AG04449 (cell line): ENCODE measurements around the gene ZBTB18.

Source experiments
- CTCF ChIA-PET: fragments of 350-600 bp; formaldehyde crosslinking; extraction: SDS; loops from one replicate; lab custom pipeline; 2021; ENCODE audit warnings: antibody characterized with exemption; lab: Yijun Ruan, JAX
- POLR2A ChIA-PET: fragments of 400-600, 350-600 bp; formaldehyde crosslinking; extraction: SDS; loops from one replicate; lab custom pipeline; 2020; ENCODE audit warnings: antibody characterized with exemption, inconsistent platforms; lab: Yijun Ruan, JAX
- DNase-seq: peaks from one replicate; pipeline ENCODE4 v3.0.0-alpha.2; 2010; ENCODE audit warnings: low read depth, low spot score
- H3K4me3 ChIP-seq: 2 replicates; pipeline ENCODE4 v1.5.1; 2011; ENCODE audit warnings: low read depth, mild to moderate bottlenecking, control low read depth, low read length
- TF ChIP-seq, protein P1 (sequence below): IDR thresholded peaks from one replicate; pipeline ENCODE4 v1.5.1; 2011; ENCODE audit warnings: mild to moderate bottlenecking, moderate library complexity, low read length, control low read depth, inconsistent platforms; ENCODE audit not compliant: insufficient read depth; ENCODE audit errors: missing control alignments

The ZBTB18 gene

DNA sequence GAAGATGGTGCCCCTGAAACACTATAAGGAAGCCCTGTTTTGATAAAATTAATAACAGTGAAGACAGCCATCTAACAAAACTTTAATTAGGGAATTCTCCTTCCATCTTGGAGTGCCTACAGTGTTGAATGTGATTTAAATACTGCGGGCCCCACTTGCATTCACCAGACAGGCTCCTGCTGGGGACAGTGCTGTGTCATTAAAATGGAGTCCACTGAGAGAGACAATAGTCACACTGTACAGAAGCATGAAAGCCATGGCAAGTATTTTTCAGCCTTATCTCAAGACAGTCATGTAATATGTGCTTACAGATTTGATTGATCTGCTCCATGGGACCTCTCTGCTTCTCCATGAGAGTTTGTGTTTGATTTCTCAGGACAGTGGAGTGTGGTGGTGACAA lies 29.7 kb upstream of the ZBTB18 start:
- H3K4me3 ChIP-seq: no peak overlapping the region
- POLR2A ChIA-PET: no interaction called here
- TF ChIP-seq, protein P1, sequence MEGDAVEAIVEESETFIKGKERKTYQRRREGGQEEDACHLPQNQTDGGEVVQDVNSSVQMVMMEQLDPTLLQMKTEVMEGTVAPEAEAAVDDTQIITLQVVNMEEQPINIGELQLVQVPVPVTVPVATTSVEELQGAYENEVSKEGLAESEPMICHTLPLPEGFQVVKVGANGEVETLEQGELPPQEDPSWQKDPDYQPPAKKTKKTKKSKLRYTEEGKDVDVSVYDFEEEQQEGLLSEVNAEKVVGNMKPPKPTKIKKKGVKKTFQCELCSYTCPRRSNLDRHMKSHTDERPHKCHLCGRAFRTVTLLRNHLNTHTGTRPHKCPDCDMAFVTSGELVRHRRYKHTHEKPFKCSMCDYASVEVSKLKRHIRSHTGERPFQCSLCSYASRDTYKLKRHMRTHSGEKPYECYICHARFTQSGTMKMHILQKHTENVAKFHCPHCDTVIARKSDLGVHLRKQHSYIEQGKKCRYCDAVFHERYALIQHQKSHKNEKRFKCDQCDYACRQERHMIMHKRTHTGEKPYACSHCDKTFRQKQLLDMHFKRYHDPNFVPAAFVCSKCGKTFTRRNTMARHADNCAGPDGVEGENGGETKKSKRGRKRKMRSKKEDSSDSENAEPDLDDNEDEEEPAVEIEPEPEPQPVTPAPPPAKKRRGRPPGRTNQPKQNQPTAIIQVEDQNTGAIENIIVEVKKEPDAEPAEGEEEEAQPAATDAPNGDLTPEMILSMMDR: no peak
- CTCF ChIA-PET: no interaction called here
- DNase-seq: no peak

DNA sequence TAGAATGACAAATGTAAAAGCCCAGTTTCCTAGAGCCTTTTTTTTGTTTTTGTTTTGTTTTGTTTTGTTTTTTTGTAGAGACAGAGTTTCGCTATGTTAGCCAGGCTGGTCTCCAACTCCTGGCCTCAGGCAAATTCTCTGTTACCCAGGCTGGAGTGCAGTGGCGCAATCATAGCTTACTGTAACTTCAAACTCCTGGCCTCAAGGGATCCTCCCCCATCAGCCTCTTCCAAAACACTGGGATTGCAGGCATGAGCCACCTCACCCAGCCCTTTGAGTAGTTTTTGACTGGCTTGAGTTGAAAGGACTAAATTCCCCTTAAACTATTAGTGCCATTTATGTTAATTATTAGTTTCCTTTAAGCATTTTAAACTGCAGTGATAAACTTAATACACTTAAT lies 28.8 kb upstream of the ZBTB18 start:
- ChIA-PET CTCF (no interaction called here), POLR2A (no interaction called here)
- TF ChIP-seq, protein P1: no peak
- no peak overlapping the region for H3K4me3 ChIP-seq
- peak; percentile 17 for DNase-seq

DNA sequence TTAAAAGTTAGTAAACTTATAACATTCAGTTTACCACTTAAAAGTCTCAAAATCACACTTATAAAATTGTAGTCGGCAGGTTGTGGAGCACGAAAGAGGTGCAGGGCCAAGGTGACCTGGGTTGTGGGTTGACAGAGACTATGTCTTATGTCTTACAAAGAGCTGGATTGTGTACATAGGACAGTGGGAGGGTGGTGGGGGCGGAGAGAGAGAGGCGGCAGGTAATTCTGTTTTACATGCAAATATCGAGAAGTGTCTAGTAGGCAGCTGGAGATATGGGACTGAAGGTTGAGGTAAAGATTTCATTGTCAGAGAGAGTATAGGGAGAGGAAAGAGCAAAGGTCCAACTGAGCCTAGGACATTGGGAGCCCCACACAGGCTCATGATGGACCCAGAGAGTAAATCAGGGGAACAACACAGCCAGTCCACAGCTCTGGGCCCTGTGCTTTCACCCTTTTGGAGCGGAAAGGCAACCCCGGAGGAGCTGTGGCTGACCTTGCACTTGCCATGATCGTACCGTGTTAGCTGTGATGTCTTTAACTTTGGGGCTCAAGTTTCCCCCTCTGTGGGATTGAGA lies 28.1 kb upstream of the ZBTB18 start:
- H3K4me3 ChIP-seq: no peak overlapping the region
- ChIA-PET POLR2A (no interaction called here), CTCF (interaction anchor here (0.9 kb wide), 1 partner anchor 13 kb away, joined by 3 read pairs; no protein-coding TSS in a partner anchor)
- TF ChIP-seq, protein P1: no peak
- no peak for DNase-seq

DNA sequence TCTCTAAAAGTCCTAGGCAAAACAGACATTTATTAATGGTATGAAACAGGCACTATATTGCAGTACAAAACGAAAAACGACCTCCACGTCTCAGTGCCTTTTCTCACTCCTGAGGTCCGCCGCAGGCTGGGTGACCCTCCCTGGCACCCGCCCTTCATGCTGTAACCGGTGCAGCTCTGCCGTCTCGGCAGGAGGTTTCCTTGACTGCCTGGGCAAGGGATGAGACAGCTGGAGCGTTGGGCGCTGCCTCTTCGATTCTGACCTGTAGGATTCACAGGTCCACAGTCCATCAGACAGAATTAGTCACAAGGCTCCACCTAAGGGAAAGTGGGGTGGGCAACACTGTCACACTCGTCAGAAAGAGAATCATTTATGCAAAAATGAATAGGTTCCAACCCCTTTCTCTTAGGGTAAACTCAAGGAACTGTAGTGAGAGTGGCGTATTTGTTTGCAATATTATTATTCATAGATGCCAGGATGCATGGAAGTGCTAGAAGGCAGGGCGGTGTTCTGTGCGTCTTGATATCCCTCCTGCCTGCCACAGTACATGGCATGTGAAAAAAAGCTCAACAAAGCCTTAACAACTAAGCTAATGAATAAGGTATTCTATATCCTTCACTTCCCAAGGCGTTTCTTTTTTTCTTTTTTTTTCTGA lies 23.5 kb upstream of the ZBTB18 start:
- ChIA-PET POLR2A (no interaction called here), CTCF (no interaction called here)
- H3K4me3 ChIP-seq: no peak overlapping the region
- TF ChIP-seq, protein P1: no peak
- DNase-seq: no peak

DNA sequence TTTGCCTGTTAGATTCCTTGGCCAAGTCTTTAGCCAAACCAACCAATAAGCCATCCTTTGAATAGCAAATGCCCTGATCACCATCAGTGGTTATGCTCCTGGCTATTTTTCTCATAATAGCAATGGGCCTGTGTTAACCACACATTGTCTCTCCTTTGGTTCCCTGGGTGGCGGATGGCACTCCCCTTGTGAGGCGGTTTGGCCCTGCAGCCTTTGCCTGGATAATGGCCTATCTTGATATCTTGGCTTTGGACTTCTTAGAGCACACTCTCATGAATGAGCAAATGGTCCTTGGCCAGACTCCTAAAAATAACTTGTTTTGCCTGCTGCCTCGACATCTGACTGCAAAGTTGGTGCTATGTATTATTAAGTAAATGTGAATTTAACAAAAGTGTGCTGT lies 22.4 kb upstream of the ZBTB18 start:
- POLR2A ChIA-PET: no interaction called here

DNA sequence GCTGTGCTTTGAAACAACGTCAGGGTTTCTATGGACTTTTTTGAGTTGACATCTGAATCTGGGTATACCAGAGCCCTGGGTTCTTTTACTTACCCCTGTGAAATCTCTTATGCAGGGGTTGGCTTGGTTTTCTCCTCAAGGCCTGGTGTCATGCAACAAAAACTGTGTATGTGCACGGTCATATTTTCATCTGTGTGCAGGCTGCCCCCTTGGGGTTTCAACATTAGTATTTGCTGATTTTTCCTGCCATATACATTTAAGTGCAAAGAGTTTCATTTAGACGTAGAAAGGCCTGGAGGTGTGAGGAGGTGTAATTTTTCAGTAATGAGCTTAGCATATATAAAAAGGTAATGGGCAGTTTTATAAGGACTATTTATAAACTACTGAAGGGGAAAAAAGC lies 22.0 kb upstream of the ZBTB18 start:
- POLR2A ChIA-PET: no interaction called here
- H3K4me3 ChIP-seq: no peak overlapping the region
- no peak for DNase-seq
- CTCF ChIA-PET: interaction anchor here (1.3 kb wide), 1 partner anchor 10 kb away, joined by 4 read pairs; no protein-coding TSS in a partner anchor
- TF ChIP-seq, protein P1: peak; percentile 3

More for the DNA sequence above, 22.4 kb upstream of the ZBTB18 start:
- H3K4me3 ChIP-seq: no peak overlapping the region
- CTCF ChIA-PET: no interaction called here
- TF ChIP-seq, protein P1: no peak
- DNase-seq: no peak
